PC-9 (cell line): ENCODE data around the gene ZDHHC3. TPM values are rescaled to one million over a fixed set of nuclear protein-coding genes. Genes with fewer than 3 reads are reported as not detected.
A peak's percentile ranks its signal among the peaks of the same experiment; 100 is the strongest.

ENCODE experiments used
- BruUV-seq: library from RNA; stranded (reverse); fragments of 400-500 nt; replicated peaks from 2 replicates; lab custom pipeline; 2021; lab: Mats Ljungman, UMichigan
- CTCF ChIA-PET: fragments of 300-600 bp; sonication (Branson Sonifier 250); formaldehyde crosslinking; loops from one replicate; lab custom pipeline; 2022; ENCODE audit warnings: antibody characterized with exemption; lab: Charles Lee
- POLR2A ChIA-PET: fragments of 300-600 bp; sonication (Branson Sonifier 250); formaldehyde crosslinking; loops from one replicate; lab custom pipeline; 2022; ENCODE audit warnings: antibody characterized with exemption; ENCODE audit not compliant: unreplicated experiment; lab: Charles Lee
- DNase-seq, 2 experiments: peaks; one replicate each; pipeline versions ENCODE4 v3.0.0 to v3.0.0-alpha.2; 2015 to 2022; ENCODE audit warnings: mixed read lengths in 1 of 2
- H2AFZ ChIP-seq: fragments of 200-600 bp; sonication (generic); 2 replicates; pipeline ENCODE4 v1.8.1; 2017; ENCODE audit warnings: antibody characterized with exemption
- H3F3A ChIP-seq: fragments of 200-600 bp; sonication (generic); 2 replicates; pipeline ENCODE4 v1.8.1; 2017; ENCODE audit warnings: antibody characterized with exemption, mild to moderate bottlenecking, low read depth; ENCODE audit not compliant: insufficient read depth
- H3K27ac ChIP-seq: fragments of 200-600 bp; sonication (generic); 2 replicates; pipeline ENCODE4 v1.6.1; 2016; ENCODE audit warnings: mixed run types
- H3K27me3 ChIP-seq: fragments of 200-600 bp; sonication (generic); 2 replicates; pipeline ENCODE4 v1.6.1; 2016; ENCODE audit warnings: low read depth, mixed run types; ENCODE audit not compliant: insufficient read depth
- H3K36me3 ChIP-seq: fragments of 200-600 bp; sonication (generic); 2 replicates; pipeline ENCODE4 v1.6.1; 2016; ENCODE audit warnings: low read depth, mixed run types
- H3K4me1 ChIP-seq: fragments of 200-600 bp; sonication (generic); replicated peaks from 2 replicates; pipeline ENCODE4 v1.6.1; 2016; ENCODE audit warnings: mixed run types; ENCODE audit not compliant: insufficient read depth
- H3K4me2 ChIP-seq: fragments of 200-600 bp; sonication (generic); 2 replicates; pipeline ENCODE4 v1.6.1; 2017; ENCODE audit warnings: mixed run types
- H3K4me3 ChIP-seq: fragments of 200-600 bp; sonication (generic); 2 replicates; pipeline ENCODE4 v1.6.1; 2016; ENCODE audit warnings: mixed run types
- H3K79me2 ChIP-seq: fragments of 200-600 bp; sonication (generic); 2 replicates; pipeline ENCODE4 v1.6.1; 2017; ENCODE audit warnings: low read depth, mixed run types
- H3K9me2 ChIP-seq: fragments of 200-600 bp; sonication (generic); 2 replicates; pipeline ENCODE4 v1.8.1; 2017; ENCODE audit warnings: mild to moderate bottlenecking; ENCODE audit not compliant: insufficient read depth
- H3K9me3 ChIP-seq: fragments of 200-600 bp; sonication (generic); 2 replicates; pipeline ENCODE4 v1.8.1; 2016; ENCODE audit warnings: low read depth; ENCODE audit not compliant: insufficient read depth
- H4K20me1 ChIP-seq: fragments of 200-600 bp; sonication (generic); 2 replicates; pipeline ENCODE4 v1.8.1; 2017; ENCODE audit not compliant: insufficient read depth
- EZH2 ChIP-seq: fragments of 200-600 bp; sonication (generic); IDR thresholded peaks from 2 replicates; pipeline ENCODE4 v1.8.0; 2017; ENCODE audit warnings: antibody characterized with exemption, low read depth
- intact Hi-C: fragments of 100-400 bp; cut with micrococcal nuclease; formaldehyde crosslinking; loops from one replicate; pipeline ENCODE4 v1.10.0; 2022; ENCODE audit not compliant: unreplicated experiment
- total RNA-seq: library from RNA; stranded (reverse); gene quantifications from 2 replicates; pipeline ENCODE4 v1.2.3, GENCODE V29; 2021
- TF ChIP-seq, protein P1 (sequence below): fragments of 200-600 bp; sonication (generic); conservative IDR thresholded peaks from 2 replicates; pipeline ENCODE4 v1.6.1; 2017; ENCODE audit warnings: mixed run types, antibody characterized with exemption, mild to moderate bottlenecking, moderate library complexity

Gene ZDHHC3
- total RNA-seq, 1 experiment from 2014 or later = 107 TPM

DNA sequence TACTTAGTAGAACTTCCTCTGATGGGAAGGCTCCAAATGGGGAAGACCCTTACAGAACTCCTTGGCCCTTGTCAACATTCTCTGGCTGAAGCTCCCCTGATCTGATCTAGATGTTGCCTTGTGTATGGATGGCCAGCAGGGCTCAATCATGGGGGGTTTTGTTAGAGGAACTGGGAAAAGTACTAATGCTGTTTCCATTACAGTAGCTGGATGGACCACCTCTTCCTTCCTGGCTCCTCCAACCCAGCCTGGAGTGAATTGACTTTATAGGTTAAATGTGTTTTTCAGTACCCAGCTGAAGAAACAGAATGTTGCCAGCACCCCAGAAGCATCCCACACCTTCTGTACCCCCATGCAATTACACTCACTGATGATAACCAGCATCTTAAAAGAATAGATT, 27.4 kb upstream of the ZDHHC3 start:
- Histone ChIP-seq H3K79me2 (no peaks in the 10 kb centered on the region), H4K20me1 (no peaks in the 10 kb centered on the region), H3K36me3 (peaks cover 21% of the 10 kb centered on the region; the same call in 1 of the 2 replicates), H3K9me3 (no peaks in the 10 kb centered on the region), H3F3A (no peaks in the 10 kb centered on the region), H2AFZ (no peak overlapping the region), H3K4me1 (no peaks in the 10 kb centered on the region), H3K27ac (no peak overlapping the region), H3K27me3 (no peaks in the 10 kb centered on the region), H3K4me3 (no peak overlapping the region), H3K9me2 (no peaks in the 10 kb centered on the region), H3K4me2 (no peak overlapping the region)
- POLR2A ChIA-PET = no interaction called here
- no peak for DNase-seq
- intact Hi-C loops = no loop called here
- CTCF ChIA-PET = no interaction called here
- no peak for TF ChIP-seq EZH2
- BruUV-seq = no TSS peak

DNA sequence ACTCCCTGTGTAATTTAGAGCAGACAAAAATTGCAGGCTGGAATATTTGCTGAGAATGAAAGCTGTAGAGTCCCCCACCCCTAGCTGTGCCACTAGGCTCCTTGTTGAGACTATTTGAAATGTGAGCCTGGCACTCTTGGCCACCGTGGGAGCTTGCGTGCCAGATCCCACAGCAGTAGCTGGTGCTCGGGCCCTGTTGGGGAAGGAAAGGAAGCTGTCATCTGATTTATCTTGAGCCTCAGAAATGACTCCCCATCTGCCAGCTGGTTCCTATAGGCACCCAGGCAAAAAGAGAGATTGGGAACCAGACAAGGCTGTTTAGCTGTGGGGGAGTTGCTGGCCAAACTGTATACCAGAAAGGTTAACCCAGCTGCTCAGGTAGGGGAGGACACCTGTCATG, 26.7 kb upstream of the ZDHHC3 start:
- intact Hi-C loops = no loop called here
- no peak for DNase-seq
- Histone ChIP-seq H3F3A (no peaks in the 10 kb centered on the region), H3K79me2 (no peaks in the 10 kb centered on the region), H2AFZ (no peak overlapping the region), H3K36me3 (peaks cover 21% of the 10 kb centered on the region), H3K4me3 (no peak overlapping the region), H3K9me3 (no peaks in the 10 kb centered on the region), H3K27me3 (no peaks in the 10 kb centered on the region), H3K4me1 (no peaks in the 10 kb centered on the region), H3K4me2 (no peak overlapping the region), H4K20me1 (no peaks in the 10 kb centered on the region; the same call in 1 of the 2 replicates), H3K27ac (no peak overlapping the region), H3K9me2 (no peaks in the 10 kb centered on the region)
- ChIA-PET CTCF (no interaction called here), POLR2A (no interaction called here)
- BruUV-seq = no TSS peak
- no peak for TF ChIP-seq EZH2
- TF ChIP-seq, protein P1, sequence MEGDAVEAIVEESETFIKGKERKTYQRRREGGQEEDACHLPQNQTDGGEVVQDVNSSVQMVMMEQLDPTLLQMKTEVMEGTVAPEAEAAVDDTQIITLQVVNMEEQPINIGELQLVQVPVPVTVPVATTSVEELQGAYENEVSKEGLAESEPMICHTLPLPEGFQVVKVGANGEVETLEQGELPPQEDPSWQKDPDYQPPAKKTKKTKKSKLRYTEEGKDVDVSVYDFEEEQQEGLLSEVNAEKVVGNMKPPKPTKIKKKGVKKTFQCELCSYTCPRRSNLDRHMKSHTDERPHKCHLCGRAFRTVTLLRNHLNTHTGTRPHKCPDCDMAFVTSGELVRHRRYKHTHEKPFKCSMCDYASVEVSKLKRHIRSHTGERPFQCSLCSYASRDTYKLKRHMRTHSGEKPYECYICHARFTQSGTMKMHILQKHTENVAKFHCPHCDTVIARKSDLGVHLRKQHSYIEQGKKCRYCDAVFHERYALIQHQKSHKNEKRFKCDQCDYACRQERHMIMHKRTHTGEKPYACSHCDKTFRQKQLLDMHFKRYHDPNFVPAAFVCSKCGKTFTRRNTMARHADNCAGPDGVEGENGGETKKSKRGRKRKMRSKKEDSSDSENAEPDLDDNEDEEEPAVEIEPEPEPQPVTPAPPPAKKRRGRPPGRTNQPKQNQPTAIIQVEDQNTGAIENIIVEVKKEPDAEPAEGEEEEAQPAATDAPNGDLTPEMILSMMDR = no peak

DNA sequence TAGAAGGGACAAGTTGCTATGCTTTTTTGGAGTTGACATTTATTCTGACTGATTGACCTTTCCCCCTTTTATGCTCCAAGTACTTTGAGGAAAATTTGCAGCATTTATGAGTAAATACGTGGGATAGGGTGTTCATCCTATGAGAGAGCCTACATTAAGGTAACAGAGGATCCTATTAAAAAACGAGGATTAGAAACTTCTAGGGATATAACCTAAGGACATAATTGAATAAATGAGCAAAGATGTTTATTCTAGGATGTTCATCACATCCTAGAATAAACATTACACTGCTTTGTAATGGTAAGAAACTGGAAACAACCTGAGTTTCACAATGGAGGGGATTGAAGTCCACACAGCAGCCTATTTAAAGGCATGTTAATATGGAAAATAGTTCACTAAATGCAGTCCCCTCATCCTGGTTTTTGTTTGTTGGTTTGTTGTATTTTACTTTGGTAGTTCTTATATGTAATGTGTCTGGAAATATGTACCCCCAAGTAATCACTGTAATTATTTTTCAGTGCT, 26.2 kb upstream of the ZDHHC3 start:
- DNase-seq = no peak
- Histone ChIP-seq H3K4me3 (no peak overlapping the region), H3K36me3 (peaks cover 18% of the 10 kb centered on the region), H3F3A (no peaks in the 10 kb centered on the region), H2AFZ (no peak overlapping the region), H3K79me2 (no peaks in the 10 kb centered on the region), H3K4me1 (no peaks in the 10 kb centered on the region), H3K9me2 (no peaks in the 10 kb centered on the region), H4K20me1 (no peaks in the 10 kb centered on the region; the same call in 1 of the 2 replicates), H3K4me2 (no peak overlapping the region), H3K9me3 (no peaks in the 10 kb centered on the region), H3K27me3 (no peaks in the 10 kb centered on the region), H3K27ac (no peak overlapping the region)
- no peak for TF ChIP-seq EZH2
- TF ChIP-seq, protein P1 = no peak
- intact Hi-C loops = no loop called here
- ChIA-PET CTCF (no interaction called here), POLR2A (no interaction called here)
- BruUV-seq = no TSS peak

DNA sequence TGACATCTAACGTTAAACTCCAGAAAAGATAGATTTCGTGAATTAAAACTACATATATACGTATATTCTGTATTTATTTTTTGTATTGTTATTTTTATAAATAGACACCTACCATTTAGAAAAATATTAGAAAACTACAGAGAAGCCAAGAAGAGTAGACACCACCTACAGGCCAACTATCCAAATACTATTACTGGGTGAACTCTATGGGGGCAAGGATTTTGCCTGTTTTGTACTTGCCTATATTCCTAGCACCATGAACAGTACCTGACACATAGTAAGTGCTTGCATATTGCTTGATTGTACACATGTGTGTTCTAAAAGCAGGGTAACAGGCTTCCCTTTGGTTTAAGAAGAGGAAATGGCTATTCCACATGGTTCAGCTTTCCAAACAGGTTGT, 25.8 kb upstream of the ZDHHC3 start:
- ChIA-PET POLR2A (no interaction called here), CTCF (no interaction called here)
- BruUV-seq = no TSS peak

More for the DNA sequence above, 25.8 kb upstream of the ZDHHC3 start:
- no peak for DNase-seq
- no peaks in the 10 kb centered on the region for H3K4me1 ChIP-seq
- no peaks in the 10 kb centered on the region for H3K9me2 ChIP-seq
- H2AFZ ChIP-seq = no peak overlapping the region
- no peaks in the 10 kb centered on the region for H3K79me2 ChIP-seq
- H3K4me3 ChIP-seq = no peak overlapping the region
- no peak overlapping the region for H3K4me2 ChIP-seq
- H3K36me3 ChIP-seq = peaks cover 17% of the 10 kb centered on the region
- no peaks in the 10 kb centered on the region for H3K27me3 ChIP-seq
- H3K9me3 ChIP-seq = no peaks in the 10 kb centered on the region
- no peak for TF ChIP-seq EZH2
- TF ChIP-seq, protein P1 = 0 out of 2 replicates have a peak, but pooled peaks have one; percentile 13
- H3F3A ChIP-seq = no peaks in the 10 kb centered on the region
- no peak overlapping the region for H3K27ac ChIP-seq
- intact Hi-C loops = no loop called here
- no peaks in the 10 kb centered on the region; the same call in 1 of the 2 replicates for H4K20me1 ChIP-seq
